ENCODE data around the gene SYNJ2. TPM values are rescaled to one million over a fixed set of nuclear protein-coding genes. Genes with fewer than 3 reads are reported as not detected.

The SYNJ2 gene
- total RNA-seq, 1 donor from 2014 or later: 8.2 TPM

DNA sequence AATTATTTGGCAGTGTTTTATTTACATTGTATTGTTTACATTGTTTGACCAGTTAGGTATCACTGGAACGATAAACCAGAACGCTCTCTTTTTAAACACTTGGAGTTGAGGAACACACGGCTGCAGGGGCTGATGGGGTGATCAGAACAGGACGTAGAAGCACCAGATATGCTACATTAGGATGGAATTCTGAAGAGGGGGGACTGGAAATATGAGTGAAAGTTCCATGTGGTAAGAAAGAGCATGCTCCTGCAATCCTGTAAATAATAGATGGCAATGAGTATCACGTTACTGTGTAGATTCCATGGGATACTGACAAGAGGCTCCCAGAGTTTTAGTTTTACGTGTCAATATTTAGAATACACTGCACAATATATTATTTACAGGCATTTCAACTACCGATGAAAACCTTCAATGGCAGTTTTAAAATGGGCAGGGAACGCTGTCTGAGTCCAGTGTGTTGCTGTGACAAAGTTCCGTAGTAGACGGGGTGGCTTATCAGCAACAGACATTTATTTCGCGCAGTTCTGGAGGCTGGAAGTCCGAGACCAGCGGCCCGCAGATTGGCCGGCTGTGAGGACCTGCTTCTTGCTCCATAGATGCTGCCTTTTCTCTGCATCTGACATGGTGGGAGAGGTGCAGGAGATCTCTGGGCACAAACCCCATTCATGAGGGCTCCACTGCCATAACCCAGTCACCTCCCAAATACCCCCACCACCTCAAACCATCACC is 43.1 kb downstream of the SYNJ2 start:
- peaks cover 2% of the 10 kb centered on the region for H3K36me3 ChIP-seq (ENCODE audit: control insufficient read depth, insufficient read depth, low read length)
- no peak for FAIRE-seq
- TF ChIP-seq, protein P1, sequence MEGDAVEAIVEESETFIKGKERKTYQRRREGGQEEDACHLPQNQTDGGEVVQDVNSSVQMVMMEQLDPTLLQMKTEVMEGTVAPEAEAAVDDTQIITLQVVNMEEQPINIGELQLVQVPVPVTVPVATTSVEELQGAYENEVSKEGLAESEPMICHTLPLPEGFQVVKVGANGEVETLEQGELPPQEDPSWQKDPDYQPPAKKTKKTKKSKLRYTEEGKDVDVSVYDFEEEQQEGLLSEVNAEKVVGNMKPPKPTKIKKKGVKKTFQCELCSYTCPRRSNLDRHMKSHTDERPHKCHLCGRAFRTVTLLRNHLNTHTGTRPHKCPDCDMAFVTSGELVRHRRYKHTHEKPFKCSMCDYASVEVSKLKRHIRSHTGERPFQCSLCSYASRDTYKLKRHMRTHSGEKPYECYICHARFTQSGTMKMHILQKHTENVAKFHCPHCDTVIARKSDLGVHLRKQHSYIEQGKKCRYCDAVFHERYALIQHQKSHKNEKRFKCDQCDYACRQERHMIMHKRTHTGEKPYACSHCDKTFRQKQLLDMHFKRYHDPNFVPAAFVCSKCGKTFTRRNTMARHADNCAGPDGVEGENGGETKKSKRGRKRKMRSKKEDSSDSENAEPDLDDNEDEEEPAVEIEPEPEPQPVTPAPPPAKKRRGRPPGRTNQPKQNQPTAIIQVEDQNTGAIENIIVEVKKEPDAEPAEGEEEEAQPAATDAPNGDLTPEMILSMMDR (IDR thresholded peaks at IDR 0.05; ENCODE audit: insufficient read depth, low read length, severe bottlenecking): no peak
- no peak for DNase-seq (ENCODE audit: low read depth)
- H3K4me3 ChIP-seq (ENCODE audit: low read depth, low read length): no peak overlapping the region
- no peaks in the 10 kb centered on the region for H3K27me3 ChIP-seq (ENCODE audit: control insufficient read depth, insufficient read depth, low read length)

DNA sequence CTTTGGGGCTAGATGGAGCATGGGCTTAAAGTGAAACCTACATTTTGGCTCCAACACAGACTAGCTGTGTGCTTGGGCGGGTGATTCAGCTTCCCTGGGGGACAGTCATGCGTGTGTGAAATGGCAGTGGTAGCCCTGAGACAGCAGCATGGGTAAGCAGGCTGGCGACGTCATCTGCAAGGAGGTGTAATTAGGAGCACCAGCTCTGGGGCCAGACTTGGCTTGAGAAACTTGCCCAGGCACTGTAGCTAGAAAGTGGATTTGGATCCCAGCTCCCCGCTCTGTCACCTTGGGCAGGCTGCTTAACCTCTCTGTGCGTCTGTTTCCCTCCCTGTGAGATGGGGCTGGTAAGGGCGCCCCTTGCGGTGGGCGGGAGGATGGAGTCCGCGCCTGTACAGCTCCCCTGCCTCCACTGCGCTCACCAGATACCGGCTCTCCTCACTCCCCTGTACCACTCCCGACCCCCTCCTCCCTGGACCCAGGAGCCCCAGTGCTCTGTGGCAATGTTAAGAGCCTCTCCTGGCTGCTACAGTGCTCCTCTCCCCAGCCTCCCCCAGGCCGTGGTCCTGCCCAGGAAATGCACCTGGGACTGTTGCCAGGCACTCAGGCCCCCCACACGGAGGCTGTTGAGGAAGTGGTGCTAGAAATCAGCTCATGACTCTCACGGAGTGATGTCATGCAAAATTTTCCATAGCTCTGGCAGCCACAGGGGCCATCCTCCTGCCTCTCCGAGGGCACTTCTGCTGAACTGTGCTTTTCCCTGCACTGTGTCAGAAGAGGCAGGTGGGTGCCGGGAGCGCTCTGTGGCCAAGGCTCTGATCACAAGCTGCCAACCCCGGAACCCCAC is 44.6 kb downstream of the SYNJ2 start:
- Histone ChIP-seq H3K27me3 (ENCODE audit: control insufficient read depth, insufficient read depth, low read length) (no peaks in the 10 kb centered on the region), H3K4me3 (ENCODE audit: low read depth, low read length) (no peak overlapping the region), H3K36me3 (ENCODE audit: control insufficient read depth, insufficient read depth, low read length) (peaks cover 2% of the 10 kb centered on the region)
- FAIRE-seq (no peak), DNase-seq (ENCODE audit: low read depth) (peak; percentile 90)
- TF ChIP-seq, protein P1 (IDR thresholded peaks at IDR 0.05; ENCODE audit: insufficient read depth, low read length, severe bottlenecking): peak; percentile 51

DNA sequence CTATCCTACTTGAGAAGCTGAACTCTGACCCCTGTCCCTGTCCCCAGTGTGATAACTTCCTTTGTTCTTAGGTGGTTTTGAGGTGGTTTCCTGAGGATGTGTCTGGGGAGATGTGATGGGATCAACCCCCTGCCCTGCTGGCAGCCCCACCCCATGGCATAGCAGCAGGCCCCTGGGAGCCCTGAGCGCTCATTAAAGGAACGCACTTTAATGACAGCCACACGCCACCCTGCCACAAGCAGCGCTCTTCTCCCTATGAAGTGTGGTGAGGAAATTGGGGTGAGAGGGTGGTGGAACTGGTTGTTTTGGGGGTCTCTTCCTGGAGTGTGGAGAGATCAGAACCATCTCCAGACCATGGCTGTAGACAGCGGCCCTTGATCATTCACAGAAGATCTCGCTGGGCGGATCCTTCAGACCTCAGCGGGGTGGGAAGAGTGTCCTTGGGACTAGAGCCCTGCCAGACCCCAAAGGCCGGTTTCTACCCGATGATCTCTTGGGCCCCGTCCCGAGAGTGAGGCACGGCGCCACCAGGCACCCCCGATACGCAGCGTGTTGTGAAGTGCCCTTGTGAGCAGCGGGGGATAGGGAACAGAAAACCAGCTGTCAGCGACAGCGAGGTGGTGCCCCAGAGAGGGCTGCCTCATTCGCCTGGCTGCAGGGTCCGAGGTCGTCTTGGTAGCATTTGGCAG is 45.4 kb downstream of the SYNJ2 start:
- FAIRE-seq: peak; percentile 47
- TF ChIP-seq, protein P1 (IDR thresholded peaks at IDR 0.05; ENCODE audit: insufficient read depth, low read length, severe bottlenecking): no peak
- Histone ChIP-seq H3K27me3 (ENCODE audit: control insufficient read depth, insufficient read depth, low read length) (no peaks in the 10 kb centered on the region), H3K4me3 (ENCODE audit: low read depth, low read length) (no peak overlapping the region), H3K36me3 (ENCODE audit: control insufficient read depth, insufficient read depth, low read length) (peaks cover 2% of the 10 kb centered on the region)
- no peak for DNase-seq (ENCODE audit: low read depth)

DNA sequence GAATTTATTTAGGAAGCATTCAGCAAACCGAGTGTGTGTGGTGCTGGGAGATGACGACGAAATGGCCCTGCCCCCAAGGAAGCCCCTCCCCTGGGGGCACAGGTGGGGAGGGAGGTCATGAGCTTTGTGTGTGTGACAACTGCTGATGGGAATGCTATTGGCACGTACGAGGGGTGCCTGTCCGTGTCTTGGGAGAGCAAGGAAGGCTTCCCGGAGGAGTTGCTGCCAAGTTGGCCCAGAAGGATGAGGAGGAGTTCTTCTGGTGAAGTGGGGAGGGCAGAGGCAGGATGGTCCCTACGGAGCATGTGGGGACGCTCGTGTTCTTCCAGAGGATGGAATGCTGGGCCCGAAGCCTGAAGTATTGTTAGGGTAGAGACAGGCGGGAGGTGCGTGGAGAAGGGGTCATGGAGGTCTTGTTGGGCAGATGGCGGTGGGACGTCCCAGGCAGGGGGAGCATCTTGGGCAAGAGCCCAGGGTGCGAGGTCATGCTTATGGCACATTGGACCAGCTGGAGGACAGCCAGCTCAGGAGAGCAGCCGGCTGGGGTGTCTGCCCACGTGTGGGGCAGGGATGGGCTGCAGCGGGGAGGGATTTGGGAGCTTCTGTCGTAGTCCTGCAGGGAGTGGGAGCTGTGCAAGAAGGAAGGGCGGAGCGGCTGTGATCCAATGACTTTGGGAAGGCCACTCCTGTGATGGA is 46.1 kb downstream of the SYNJ2 start:
- Histone ChIP-seq H3K27me3 (ENCODE audit: control insufficient read depth, insufficient read depth, low read length) (no peaks in the 10 kb centered on the region), H3K36me3 (ENCODE audit: control insufficient read depth, insufficient read depth, low read length) (peaks cover 2% of the 10 kb centered on the region), H3K4me3 (ENCODE audit: low read depth, low read length) (no peak overlapping the region)
- TF ChIP-seq, protein P1 (IDR thresholded peaks at IDR 0.05; ENCODE audit: insufficient read depth, low read length, severe bottlenecking): no peak
- no peak for DNase-seq (ENCODE audit: low read depth)
- FAIRE-seq: no peak

DNA sequence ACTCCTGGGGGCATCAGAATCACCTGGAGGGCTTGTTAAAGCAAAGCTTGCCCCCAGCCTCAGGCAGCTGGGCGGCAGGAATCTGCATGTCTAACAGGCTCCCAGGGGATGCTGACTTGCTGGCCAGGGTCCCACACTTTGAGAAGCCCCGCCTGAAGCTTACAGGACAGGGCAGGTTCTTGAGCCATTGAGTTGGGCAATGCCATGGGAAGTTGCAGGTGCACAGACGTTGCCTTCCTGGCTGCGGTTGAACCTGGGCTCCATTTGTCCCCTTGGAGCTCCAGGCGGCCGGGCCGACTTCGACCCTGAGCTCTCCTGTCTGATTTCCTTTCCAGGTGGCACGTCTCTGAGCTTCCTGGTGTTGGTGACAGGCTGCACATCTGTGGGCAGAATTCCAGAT is 46.8 kb downstream of the SYNJ2 start:
- no peak overlapping the region for H3K4me3 ChIP-seq (ENCODE audit: low read depth, low read length)
- no peak for DNase-seq (ENCODE audit: low read depth)
- no peak for FAIRE-seq
- H3K27me3 ChIP-seq (ENCODE audit: control insufficient read depth, insufficient read depth, low read length): no peaks in the 10 kb centered on the region
- TF ChIP-seq, protein P1 (IDR thresholded peaks at IDR 0.05; ENCODE audit: insufficient read depth, low read length, severe bottlenecking): no peak
- H3K36me3 ChIP-seq (ENCODE audit: control insufficient read depth, insufficient read depth, low read length): peaks cover 3% of the 10 kb centered on the region

All from bronchial epithelial cell (primary cell).